ENCODE data around the gene FARS2. TPM values are rescaled to one million over a fixed set of nuclear protein-coding genes. Genes with fewer than 3 reads are reported as not detected.

The FARS2 gene
- total RNA-seq, 1 donor from 2014 or later = 8.2 TPM

DNA sequence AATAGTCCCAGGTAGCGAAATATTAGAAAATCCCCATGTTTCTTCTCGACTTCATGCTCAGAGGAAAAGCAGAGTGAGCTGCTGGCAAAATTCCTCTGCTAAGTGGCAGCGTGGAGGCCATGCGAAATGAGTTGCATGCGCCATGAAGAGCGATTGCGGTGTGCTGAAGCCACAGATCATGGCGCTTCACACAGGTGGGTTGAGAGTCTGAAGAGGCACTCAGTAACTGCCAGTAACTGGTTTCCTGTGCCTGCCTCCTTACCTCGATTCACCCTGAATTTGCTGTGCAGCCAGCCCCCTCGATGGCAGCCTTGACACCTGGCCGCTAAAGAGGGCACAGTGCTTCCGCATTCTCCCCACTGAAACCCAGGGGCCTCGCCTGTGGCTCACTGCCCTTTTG lies 443.9 kb downstream of the FARS2 start:
- DNase-seq (ENCODE audit: low read depth) = no peak
- H3K27me3 ChIP-seq (ENCODE audit: control insufficient read depth, insufficient read depth, low read length) = no peaks in the 10 kb centered on the region
- no peak overlapping the region for H3K4me3 ChIP-seq (ENCODE audit: low read depth, low read length)
- H3K36me3 ChIP-seq (ENCODE audit: control insufficient read depth, insufficient read depth, low read length) = no peaks in the 10 kb centered on the region
- TF ChIP-seq, protein P1, sequence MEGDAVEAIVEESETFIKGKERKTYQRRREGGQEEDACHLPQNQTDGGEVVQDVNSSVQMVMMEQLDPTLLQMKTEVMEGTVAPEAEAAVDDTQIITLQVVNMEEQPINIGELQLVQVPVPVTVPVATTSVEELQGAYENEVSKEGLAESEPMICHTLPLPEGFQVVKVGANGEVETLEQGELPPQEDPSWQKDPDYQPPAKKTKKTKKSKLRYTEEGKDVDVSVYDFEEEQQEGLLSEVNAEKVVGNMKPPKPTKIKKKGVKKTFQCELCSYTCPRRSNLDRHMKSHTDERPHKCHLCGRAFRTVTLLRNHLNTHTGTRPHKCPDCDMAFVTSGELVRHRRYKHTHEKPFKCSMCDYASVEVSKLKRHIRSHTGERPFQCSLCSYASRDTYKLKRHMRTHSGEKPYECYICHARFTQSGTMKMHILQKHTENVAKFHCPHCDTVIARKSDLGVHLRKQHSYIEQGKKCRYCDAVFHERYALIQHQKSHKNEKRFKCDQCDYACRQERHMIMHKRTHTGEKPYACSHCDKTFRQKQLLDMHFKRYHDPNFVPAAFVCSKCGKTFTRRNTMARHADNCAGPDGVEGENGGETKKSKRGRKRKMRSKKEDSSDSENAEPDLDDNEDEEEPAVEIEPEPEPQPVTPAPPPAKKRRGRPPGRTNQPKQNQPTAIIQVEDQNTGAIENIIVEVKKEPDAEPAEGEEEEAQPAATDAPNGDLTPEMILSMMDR (IDR thresholded peaks at IDR 0.05; ENCODE audit: insufficient read depth, low read length, poor library complexity, severe bottlenecking) = no peak

DNA sequence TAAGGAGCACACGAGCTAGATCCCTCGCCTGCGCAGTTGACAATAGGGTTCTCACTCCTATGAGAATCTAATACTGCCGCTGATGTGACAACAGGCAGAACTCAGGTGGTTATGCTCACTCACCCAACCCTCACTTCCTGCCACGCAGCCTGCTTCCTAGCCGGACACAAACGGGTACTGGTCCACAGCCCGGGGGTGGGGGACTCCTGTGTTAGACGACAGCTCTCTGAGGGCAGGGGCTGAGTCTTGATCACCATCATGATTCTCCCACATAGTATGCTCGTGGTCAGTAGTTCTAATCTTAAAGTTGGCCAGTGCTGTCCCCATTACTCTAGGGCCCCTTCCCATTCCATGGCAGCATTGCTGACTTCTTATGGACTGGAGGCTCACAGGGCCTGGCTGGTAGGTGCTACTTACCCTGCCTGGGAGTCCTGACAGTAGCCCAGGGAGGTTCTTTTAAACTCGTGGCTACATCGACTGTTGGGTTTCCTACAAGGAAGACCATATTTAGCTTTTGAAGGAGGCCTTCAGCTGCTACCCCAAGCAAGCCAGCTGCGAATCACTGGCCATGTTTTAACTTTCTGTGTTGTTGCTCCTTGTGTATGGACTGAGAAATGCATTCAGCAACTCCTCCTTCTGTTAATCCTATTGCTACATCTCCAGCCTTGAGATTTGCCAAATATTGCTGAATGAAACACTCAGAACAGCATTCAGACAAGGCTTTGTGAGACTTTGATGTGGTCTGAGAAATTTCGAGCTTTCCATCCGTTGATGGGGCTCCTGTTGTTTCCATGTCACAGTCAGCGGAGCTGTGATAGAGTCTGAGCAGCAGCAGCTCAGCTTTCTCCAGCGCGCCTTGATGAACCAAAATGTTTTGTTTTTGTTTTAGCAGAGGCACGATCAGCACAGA lies 445.1 kb downstream of the FARS2 start:
- no peak for DNase-seq (ENCODE audit: low read depth)
- no peak overlapping the region for H3K4me3 ChIP-seq (ENCODE audit: low read depth, low read length)

DNA sequence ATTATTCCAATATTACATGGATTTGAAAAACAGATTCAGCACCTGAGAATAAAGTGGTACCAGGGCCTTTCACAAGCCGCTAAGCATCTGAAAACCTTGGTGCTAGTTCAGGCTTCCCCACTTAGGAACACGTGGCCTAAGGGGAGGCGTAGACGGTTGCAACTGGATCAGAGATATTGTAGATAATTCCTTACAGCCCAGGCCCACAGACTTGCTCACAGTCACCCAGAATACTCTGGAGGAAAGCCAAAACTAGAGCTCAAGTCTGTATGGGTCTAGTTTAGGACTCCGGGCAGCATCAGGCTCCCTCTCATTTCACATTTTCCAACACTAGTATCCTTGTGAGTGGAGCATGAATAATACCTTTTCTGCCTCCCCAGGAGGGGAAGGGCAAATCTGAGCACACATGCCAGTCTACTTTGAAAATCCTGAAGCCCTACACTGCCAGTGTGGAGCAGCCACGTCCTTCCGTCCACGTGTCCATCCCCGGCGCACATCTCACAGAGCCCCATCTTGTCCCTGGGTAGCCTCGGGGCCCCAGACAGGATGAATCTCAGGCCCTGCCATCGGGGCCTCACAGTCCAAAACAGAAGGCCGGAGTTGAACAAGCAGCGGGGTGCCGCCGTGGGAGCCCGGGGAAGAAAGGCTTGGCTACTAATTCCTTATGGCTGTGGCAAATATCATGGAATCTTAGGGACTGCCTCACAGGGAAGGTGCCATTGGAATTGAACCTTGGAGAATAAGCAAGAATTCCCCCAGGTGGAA lies 446.1 kb downstream of the FARS2 start:
- TF ChIP-seq, protein P1 (IDR thresholded peaks at IDR 0.05; ENCODE audit: insufficient read depth, low read length, poor library complexity, severe bottlenecking) = no peak

More for the DNA sequence above, 445.1 kb downstream of the FARS2 start:
- TF ChIP-seq, protein P1 (IDR thresholded peaks at IDR 0.05; ENCODE audit: insufficient read depth, low read length, poor library complexity, severe bottlenecking) = no peak
- H3K36me3 ChIP-seq (ENCODE audit: control insufficient read depth, insufficient read depth, low read length) = no peaks in the 10 kb centered on the region
- no peaks in the 10 kb centered on the region for H3K27me3 ChIP-seq (ENCODE audit: control insufficient read depth, insufficient read depth, low read length)

DNA sequence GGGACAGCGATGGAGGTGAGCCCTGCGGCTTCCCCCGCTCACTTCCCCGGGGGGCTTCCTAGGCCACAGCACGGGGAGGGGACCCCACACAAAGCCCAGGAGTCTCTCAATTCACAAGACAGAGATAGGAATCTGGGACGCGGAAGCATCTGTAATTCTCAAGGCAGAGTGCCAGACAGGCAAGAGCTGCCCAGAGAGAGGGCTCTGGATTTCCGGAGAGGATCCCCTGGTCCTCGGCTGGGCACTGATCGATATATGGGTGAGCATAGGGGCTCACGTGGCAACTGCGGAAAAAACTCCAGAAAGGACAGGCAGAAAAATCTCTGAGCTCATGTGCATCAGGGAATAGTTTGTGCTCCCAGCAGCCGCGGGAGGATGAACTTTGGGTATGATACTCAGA lies 449.2 kb downstream of the FARS2 start:
- TF ChIP-seq, protein P1 (IDR thresholded peaks at IDR 0.05; ENCODE audit: insufficient read depth, low read length, poor library complexity, severe bottlenecking) = no peak
- no peak overlapping the region for H3K4me3 ChIP-seq (ENCODE audit: low read depth, low read length)
- no peaks in the 10 kb centered on the region for H3K36me3 ChIP-seq (ENCODE audit: control insufficient read depth, insufficient read depth, low read length)
- no peaks in the 10 kb centered on the region for H3K27me3 ChIP-seq (ENCODE audit: control insufficient read depth, insufficient read depth, low read length)
- DNase-seq (ENCODE audit: low read depth) = no peak

More for the DNA sequence above, 446.1 kb downstream of the FARS2 start:
- no peak for DNase-seq (ENCODE audit: low read depth)
- H3K36me3 ChIP-seq (ENCODE audit: control insufficient read depth, insufficient read depth, low read length) = no peaks in the 10 kb centered on the region
- H3K27me3 ChIP-seq (ENCODE audit: control insufficient read depth, insufficient read depth, low read length) = no peaks in the 10 kb centered on the region
- H3K4me3 ChIP-seq (ENCODE audit: low read depth, low read length) = no peak overlapping the region

DNA sequence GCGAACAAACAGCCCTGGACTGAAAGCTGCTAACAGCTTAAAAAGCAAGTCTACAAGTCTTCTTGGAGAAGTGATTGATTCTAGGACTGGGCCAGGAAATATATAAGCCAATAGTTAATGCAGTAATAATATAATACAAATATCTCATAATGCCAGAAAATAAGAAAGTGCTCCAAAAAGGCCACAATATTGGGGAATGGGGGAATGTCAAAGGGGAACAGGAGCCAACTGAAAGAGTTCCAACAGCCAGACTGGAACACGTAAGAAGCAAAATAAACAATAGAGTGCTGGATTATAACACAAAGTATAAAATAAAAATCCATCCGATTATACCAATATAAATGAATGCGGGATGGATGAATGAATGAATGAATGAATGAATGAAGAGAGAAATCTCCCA lies 449.6 kb downstream of the FARS2 start:
- DNase-seq (ENCODE audit: low read depth) = no peak
- TF ChIP-seq, protein P1 (IDR thresholded peaks at IDR 0.05; ENCODE audit: insufficient read depth, low read length, poor library complexity, severe bottlenecking) = no peak
- Histone ChIP-seq H3K27me3 (ENCODE audit: control insufficient read depth, insufficient read depth, low read length) (no peaks in the 10 kb centered on the region), H3K36me3 (ENCODE audit: control insufficient read depth, insufficient read depth, low read length) (no peaks in the 10 kb centered on the region), H3K4me3 (ENCODE audit: low read depth, low read length) (no peak overlapping the region)

Data from kidney epithelial cell (primary cell).